Measurements from ENCODE around the gene TMEM212. TPM values are rescaled to one million over a fixed set of nuclear protein-coding genes. Genes with fewer than 3 reads are reported as not detected.

The TMEM212 gene
- total and polyA plus RNA-seq, 2 of the 13 experiments (the other 11 are each of a cell fraction or from before 2014, with no cell fraction given) = not detected

- TF ChIP-seq TFE3 (CRISPR knock-in tag; IDR thresholded peaks at IDR 0.05) (peak; percentile 47; the same call in 1 of the 2 replicates), ZNF550 (CRISPR knock-in tag; IDR thresholded peaks at IDR 0.05; ENCODE audit: borderline replicate concordance) (no peak), JUND (CRISPR knock-in tag; IDR thresholded peaks at IDR 0.05) (peak; percentile 93), HOXA3 (CRISPR knock-in tag; IDR thresholded peaks at IDR 0.05) (no peak; the same call in 1 of the 2 replicates), ZNF570 (CRISPR knock-in tag; IDR thresholded peaks at IDR 0.05; ENCODE audit: borderline replicate concordance) (no peak), ZNF263 (CRISPR knock-in tag; IDR thresholded peaks at IDR 0.05) (no peak), ZC3H4 (CRISPR knock-in tag; IDR thresholded peaks at IDR 0.05; ENCODE audit: borderline replicate concordance) (no peak), TARDBP (CRISPR knock-in tag; IDR thresholded peaks at IDR 0.05) (peak; percentile 92), SMAD1 (CRISPR knock-in tag; IDR thresholded peaks at IDR 0.05; ENCODE audit: borderline replicate concordance, low read depth) (no peak), TOE1 (CRISPR knock-in tag; IDR thresholded peaks at IDR 0.05) (no peak), ZNF124 (CRISPR knock-in tag; IDR thresholded peaks at IDR 0.05) (no peak), NR2F2 (IDR thresholded peaks at IDR 0.05; ENCODE audit: borderline replicate concordance, low read depth) (peak; percentile 82; the same call in 1 of the 2 replicates), PCBP1 (IDR thresholded peaks at IDR 0.05; ENCODE audit: borderline replicate concordance, low read depth, low read length) (no peak), KDM5A (IDR thresholded peaks at IDR 0.05; ENCODE audit: borderline replicate concordance, low read length) (no peak), YEATS4 (CRISPR knock-in tag; IDR thresholded peaks at IDR 0.05; ENCODE audit: borderline replicate concordance) (peak; percentile 67), HNF4G (IDR thresholded peaks at IDR 0.05; ENCODE audit: borderline replicate concordance, low read depth, low read length) (peak; percentile 50; the same call in 1 of the 2 replicates), HNF4G (CRISPR knock-in tag; IDR thresholded peaks at IDR 0.05; ENCODE audit: borderline replicate concordance, low read depth) (no peak), ZBTB25 (CRISPR knock-in tag; IDR thresholded peaks at IDR 0.05) (peak; percentile 61; the same call in 1 of the 2 replicates), ELF4 (CRISPR knock-in tag; IDR thresholded peaks at IDR 0.05; ENCODE audit: borderline replicate concordance) (peak; percentile 81; the same call in 1 of the 2 replicates), ZNF557 (CRISPR knock-in tag; IDR thresholded peaks at IDR 0.05) (peak; percentile 38; the same call in 1 of the 2 replicates), YEATS2 (CRISPR knock-in tag; IDR thresholded peaks at IDR 0.05; ENCODE audit: borderline replicate concordance) (no peak)
- TF ChIP-seq, protein P1, sequence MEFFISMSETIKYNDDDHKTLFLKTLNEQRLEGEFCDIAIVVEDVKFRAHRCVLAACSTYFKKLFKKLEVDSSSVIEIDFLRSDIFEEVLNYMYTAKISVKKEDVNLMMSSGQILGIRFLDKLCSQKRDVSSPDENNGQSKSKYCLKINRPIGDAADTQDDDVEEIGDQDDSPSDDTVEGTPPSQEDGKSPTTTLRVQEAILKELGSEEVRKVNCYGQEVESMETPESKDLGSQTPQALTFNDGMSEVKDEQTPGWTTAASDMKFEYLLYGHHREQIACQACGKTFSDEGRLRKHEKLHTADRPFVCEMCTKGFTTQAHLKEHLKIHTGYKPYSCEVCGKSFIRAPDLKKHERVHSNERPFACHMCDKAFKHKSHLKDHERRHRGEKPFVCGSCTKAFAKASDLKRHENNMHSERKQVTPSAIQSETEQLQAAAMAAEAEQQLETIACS (CRISPR knock-in tag; IDR thresholded peaks at IDR 0.05) = no peak
Observed at GRCh38 chr3:171806200-171807128, 36.7 kb upstream of the TMEM212 start (continued).

All from HepG2 (cell line).